HG02763 (cell line): ENCODE results near the gene RAMACL.

Source experiments
- ATAC-seq: cut with Tn5 transposase; IDR thresholded peaks from one replicate; pipeline ENCODE4 v1.9.1; 2021; ENCODE audit warnings: mild to moderate bottlenecking, moderate library complexity; ENCODE audit not compliant: unreplicated experiment

The RAMACL gene

DNA sequence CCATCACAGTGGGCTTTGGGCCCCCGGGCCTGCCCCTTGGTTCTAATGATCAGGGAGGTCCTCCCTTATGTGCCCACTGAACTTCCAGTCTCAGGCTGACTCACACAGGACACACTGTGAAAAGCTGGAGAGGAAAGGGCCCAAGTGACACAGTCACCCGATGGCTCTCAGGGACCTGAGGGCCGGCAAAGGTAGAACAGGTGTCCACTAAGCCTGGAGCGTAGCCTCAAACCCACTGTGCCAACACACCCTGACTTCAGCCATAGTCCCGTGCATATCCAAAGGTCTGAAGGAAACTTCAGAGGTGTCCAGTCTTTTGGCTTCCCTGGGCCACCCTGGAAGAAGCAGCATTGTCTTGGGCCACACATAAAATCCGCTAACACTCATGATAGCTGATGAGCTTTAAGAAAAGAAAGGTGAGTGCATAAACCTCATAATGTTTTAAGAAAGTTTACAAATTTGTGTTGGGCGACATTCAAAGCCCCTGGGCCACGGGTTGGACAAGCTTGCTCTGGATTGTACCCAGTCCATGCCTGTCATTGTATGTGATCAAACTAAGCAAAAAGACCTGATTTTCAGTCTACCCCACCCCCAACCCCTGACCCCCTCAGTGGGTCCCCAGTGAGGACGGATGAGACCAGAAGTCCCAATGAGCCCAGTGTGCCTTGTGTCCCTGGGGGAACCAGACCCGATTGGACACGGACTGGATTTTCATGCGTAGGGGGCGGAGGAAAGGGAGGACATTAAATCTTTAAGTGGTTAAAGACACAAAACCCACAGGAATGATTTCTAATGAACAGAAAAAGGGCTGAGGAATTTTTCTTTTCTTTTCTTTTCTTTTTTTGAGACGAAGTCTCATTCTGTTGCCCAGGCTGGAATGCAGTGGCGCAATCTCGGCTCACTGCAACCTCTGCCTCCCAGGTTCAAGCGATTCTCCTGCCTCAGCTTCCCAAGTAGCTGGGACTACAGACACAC is 6.1 kb downstream of the RAMACL start:
- ATAC-seq, result no peak

DNA sequence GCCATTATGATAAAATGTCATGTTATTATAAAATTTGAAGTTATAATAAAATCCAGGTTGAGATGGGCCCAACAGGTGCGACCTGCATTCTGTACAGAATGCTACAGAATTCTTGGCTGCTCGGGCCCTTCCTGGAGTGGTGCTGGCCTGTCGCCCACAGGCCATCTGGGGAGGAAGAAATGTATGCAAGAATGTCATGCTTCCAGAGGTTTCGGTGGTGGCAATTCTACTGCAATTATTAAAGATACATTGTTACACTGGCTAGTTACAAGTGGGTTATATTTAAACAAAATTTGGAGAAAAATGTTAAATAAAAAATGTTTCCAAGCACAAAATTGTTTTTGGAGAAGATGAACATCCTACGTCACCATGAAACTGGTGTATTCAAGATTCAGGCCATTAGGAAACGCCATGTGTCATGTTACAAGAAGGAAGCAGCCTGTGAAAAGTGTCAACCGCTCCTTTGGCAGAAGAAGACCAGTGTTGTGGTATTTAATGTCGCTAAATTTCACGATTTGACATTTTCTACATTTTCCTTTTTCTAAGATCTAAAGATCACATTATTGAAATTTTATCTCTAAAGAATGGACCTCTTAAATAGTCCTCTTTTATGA is 7.1 kb downstream of the RAMACL start:
- no peak for ATAC-seq

DNA sequence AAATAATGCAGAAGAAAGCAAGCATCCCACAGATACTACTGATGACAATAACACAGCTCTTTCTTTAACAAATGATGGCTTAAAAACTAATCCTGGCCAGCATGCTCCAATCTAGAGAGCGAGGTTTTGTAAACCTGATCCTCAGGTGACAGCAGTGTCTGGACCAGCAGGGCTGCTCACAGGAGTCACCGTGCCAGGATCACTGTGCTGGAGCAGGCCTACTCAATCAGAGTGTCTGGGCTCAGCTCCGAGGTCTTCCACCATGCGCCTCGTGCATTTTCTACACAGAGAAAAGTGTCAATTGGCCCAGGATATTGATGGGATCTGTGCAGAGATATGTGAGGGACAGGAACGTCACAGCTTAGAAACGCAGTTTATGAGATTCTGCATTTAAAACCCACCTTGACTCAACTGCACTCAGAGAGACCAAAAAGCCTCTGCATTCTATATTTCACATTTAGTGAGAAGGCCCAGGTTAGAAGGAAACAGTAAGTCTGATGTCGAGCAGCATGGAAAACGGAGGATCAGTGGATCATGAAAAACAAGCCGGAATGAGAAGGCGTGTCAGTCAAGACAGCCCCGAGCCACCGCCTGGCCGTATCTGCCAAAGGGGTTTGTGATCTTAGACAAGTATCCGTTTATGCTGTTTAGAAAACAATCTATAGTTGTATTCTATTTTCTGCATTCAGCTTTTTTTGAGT is 7.8 kb downstream of the RAMACL start:
- no peak for ATAC-seq

DNA sequence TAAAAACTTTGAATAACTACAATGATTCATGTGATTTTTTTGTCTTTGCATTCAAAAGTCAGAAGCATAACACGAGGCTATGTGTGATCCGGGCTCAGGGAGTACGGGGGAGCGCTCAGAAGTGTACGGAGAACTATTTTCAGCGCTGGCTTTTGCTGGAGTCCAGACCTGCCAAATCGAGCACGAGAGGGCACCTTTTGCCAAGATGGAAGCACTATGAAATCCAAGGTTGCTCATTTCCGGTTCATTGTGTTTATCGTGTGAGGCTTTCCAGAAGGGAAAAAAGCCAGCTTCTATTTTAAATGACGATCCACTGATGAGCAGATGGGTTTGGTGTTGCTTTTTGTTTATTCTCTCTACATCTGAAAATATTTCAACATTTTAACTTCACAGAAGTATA is 11.3 kb downstream of the RAMACL start:
- no peak for ATAC-seq

DNA sequence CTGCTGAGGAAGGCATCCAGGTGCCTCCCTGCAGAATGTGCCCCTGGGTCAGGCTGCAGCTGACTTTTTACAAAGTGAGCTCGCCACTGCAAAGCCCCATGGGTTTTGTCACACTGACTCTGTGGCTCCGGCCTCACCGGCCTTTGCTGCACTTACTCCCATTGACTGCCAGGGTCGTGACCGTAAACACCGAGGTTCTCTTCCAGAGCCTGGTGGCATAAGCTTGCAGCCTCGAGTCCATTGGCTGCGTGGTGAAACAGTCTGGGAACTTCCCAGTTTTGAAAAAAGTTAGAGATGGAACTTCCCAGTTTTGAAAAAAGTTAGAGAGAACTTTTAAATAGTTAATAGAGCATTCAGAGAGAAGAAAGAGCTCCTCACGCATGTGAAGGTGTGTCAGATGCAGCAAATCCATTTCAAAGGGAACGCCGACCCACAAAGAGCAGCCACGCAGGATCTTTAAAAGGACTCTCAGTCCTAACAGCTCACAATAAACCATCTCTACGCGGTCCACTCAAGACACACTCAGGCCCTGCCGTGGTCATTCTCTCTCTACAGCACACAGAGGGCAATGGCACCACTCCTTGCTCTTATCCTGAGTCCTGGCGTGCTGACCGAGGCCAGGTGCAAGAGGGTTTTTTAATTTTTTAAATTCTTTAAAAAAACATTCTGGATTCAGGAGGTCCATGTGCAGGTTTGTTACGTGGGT is 12.8 kb downstream of the RAMACL start:
- ATAC-seq, result no peak

DNA sequence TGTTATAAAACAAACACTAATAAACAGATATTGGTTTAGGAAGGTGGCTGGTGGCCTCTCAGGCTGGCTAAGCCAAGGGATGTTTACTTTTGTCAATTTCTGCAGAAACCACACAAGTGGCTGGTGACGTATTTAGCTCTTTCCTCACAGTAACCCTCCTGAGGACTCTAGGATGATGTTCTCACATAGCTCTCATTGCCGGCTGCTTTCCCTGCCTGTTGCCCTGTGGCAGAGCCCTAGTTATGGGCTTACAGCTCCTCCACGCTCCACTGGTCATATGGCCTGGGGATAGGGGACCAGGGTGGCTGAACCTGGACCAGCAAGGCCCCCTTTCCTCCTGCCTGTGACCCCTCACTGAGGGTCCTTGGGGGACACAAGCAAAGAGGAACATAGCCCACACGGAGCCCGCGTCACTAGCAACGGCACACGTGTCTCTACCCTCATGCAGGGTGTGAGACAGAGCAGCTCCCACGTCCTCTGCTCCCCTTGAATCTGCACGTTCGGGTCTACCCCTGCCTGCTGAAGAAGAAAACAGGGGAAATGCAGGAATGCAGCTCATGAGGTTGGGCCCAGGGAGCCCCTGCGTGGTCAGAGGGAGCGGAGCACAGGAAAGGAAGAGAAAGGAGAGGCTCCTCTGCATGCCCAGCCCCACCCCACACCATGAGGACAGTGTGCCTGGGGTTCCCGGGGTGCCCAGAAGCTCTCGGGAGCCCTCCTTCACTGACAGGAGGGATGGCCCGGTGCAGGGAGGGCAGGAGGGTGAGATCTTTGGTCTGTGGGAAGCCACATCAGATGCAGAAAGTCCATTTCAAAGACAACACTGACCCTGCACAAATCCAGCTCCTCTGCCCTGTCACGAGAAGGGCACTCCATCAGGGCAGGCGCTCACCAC is 13.9 kb downstream of the RAMACL start:
- ATAC-seq, result no peak

DNA sequence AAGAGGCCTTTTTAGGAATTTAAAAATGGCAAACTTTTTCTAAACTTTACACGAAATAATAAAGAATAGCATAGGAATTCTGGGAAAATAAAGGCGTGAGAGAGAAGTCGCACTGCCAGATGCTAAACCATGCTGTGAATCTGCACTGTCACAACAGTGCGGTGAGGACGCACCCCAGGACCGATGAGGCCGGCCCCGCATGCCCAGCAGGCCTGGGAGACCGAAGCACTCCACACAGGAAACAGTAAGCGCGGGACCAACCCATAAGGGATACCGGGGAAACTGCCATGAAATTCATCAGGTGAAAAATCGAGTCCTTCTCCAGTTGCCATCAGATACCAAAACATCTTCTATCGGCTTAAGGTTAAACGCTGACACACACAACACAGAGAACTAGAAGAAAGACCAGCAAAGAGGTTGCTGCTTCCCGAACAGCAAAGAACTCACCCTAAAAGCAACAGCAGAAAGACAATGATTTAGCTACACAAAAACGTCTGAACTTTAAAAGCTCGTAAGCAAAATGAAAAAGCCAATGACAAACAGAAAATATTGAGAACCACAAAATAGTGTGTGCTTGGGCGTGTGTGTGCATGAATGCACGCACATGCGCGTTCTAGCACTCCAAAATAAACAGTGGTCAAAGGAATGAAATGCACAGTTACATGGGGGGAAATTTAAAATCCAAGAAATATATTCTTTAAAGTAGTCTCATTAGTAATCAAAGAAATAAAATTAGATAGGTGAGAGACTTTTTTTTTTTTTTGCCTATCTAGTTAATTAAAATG is 15.4 kb downstream of the RAMACL start:
- no peak for ATAC-seq

DNA sequence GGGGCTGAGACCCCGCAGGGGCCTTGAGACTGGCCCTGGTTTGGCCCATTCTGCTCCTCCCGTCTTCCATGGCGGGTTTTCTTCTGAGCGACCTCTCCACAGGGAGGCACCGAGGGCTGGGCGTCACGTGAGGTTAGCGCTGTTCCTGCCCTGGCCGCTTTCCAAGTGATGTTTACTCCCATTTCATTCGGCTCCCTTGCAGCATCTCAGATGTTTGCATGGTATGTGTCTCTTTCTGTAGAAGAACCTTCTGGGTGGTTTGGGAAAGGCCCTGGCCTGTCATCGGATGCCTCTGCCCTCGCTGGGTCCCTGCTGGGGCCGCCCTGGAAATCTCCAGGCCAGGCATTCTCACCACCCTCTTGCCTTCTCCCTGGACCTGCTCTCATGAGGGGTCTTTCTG is 17.3 kb downstream of the RAMACL start:
- ATAC-seq, result no peak

DNA sequence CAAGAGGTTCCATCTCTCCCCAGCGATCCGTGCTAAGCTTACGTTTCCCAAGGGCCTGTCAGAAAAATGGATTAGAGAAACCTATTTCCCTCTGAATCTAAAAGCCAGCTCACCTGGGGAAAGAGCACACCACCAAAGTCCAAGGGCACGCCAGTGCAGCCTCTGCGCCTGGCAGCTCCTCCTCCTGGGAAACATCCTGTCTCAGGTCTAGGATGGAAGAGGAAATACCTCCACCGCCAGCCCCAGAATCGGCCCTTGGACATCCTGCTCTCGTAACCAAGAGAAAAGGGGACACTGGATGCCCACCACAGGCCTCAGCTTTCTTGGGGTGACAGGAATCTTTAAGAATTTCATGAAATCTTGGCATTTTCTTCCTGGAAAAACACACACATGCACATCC is 18.7 kb downstream of the RAMACL start:
- ATAC-seq, result no peak

DNA sequence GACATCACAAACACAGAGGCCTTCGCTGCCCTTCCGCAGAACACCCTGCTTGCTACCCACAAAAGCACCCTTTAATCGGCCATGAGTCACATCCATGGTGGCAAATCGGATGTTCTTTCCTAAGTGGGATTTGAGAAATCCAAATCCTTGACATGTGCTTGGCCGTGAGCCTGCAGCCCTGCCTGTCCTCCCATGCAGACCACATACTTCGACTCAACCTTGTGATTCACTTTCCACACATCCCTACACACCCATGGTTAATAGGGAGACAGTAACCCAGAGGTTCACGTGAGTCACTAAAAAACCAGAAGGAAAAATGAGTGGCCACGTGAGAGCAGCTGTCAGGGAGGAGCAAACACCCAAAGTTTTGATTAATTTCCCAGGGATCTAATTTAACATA is 19.4 kb downstream of the RAMACL start:
- ATAC-seq, result no peak

DNA sequence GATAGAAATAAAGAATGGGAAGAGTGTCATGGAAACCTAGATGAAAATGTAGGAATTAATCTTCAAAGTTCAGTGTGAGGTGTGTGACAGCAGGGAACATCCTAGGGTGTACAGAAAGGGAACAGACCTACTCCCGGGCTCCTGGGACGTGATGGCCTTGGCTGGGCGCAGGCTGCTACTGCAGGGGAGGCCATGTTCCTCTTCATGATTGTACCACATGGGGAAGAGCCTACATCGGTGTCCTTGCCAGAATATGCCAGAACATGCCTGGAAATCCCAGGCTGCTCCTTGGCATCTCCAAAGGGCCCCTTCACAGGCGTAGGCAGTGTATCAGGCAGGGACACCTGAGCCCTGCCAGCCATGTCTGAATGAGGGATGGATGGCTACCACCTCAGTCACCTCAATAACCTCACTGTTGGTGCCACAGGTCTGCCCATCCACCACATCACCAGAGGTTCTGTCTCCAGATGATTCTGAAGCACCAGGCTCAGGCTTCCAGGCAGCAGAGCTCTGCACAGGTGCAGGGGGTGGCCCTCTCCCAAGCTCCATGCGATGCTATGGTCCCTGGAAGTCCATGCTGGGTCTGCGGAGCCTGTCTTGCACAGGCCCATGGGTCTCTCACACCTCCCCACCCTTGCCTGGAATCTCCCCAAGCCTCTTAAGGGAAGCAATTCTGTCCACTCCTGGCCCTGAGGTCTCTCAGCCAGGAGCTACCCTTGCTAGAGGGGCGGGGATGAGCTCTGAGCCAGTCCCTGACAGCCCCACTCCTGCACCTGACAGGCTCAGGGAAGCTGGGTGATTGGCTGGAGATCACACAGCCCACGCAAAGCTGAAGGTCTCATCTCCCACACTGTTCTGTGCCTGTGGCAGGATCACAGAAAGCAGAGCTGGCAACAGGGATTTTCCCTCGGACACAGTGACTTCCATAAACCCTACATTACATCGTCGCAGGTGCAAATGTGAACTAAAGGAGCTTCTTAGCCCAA is 20.2 kb downstream of the RAMACL start:
- no peak for ATAC-seq

DNA sequence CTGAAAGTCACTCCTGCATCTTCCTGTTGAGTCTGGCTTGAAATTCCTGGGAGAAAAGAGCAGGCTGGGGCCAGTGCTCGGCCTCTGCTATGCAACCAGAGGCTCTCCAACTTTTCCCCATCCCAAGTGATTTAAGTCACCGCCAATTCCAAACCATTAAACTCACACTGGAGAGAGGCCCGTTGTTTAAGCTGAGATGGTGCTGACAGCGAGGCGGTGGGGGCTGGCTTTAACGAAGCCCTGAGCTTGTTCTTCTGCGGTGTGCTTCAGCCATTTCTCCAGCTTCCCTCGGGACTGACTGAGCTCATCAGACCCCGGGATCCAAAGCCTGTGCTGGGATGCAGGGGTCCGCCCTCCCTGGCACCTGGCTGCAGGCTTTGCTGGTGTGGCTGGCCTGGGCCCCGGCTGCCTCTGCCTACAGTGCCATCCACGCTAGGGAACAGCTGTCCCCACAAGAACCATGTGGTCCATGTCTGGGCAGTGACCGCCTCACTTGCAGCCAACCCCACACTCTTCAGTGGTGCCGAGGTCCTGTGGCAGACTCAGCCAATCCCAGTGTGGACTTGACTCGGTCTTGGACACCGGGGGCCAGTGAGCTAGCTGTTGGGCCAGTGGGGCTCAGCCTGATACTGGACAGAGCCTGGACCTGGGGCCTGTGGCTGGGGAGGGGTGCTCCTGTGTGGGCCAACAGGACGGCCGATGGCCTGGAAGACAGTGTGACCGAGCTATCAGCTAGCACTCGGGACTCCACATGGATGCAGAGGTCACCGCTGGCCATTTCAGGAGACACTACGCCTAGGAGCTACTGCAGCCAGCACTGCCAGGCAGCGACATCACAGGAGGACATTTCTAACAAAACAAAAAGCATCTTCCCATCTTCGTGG is 21.2 kb downstream of the RAMACL start:
- no peak for ATAC-seq

DNA sequence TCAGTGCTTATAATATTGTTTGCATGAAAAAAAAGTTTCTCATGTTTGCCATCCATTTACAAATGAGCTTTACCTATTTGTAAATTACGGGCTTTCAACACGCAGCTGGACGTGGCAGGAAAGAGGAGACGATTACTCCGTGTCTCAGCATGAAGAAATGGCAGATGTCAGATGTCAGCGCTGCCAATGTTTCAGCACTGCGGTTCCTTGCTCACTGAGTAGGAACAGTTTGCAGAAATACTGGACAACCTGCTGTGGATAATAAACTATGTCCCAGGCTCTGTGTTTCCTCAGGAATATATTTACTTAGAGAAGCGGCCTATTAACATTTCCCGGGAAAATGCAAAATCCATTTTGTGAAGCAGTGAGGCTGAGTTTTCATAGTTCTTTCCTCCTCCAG is 22.7 kb downstream of the RAMACL start:
- no peak for ATAC-seq

DNA sequence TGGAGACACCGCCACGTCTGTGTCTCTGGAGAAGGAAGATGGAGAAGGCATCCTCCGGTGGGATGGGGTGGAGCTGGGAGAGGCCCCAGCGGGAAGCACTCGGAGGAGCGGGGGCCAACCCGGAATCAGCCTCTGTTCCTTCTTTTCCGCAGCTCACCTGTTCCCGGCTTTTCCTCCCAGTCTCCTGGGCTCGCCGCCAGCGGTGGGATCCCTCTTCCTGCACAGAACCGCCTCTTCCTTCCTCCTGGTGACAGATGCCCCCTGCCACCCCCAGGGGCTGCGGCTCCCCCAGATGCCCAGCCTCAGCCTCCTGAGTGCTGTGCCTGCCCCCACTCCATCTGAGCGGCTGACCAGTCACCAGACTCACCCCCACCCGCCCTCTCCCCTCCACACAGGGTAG is 23.3 kb downstream of the RAMACL start:
- no peak for ATAC-seq

DNA sequence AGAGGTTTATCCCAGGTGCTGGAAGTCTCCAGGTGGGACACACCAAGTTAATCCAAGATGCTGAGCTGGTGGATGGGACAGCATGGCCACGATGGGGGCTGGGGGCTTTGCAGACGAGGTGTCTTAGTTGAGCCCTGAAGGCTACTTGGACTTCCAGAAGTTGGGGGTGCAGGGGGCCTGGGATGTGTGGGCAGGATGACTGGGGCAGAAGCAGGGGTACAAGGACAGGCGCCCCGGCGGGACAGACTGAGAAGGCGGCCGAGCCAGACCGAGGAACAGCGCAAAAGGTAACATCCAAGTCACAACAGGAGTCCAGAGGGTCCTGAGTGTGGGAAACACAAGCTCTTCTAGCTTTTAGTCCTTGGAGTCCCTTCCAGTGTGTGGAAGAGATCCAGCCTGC is 23.8 kb downstream of the RAMACL start:
- ATAC-seq, result no peak

DNA sequence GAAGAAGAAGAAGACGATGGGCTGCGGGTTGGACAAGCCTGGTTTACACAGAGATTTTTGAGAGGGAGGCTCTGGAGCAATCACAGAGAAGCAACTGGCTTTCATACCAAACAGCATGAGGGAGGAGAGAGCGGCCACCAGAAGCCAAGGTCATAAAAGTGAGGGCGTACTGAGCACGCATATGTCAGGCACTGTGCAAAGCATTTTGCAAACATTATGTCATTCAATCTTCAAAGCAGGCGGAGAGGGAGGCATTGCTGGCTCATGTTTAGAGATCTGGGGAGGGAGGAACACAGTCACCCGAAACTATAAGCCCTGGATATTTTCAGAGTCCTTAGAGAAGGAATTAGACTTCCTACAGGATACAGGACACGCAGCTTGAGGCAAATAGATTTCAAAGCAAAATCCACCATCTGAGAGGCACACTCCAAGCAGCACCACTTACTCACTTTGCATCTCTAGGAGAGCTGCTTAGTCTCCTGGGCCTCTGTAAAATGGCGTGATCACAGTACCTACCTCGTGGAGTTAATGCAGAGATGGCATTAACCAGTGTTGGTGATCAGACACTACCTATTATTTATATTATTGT is 24.6 kb downstream of the RAMACL start:
- ATAC-seq, result no peak

DNA sequence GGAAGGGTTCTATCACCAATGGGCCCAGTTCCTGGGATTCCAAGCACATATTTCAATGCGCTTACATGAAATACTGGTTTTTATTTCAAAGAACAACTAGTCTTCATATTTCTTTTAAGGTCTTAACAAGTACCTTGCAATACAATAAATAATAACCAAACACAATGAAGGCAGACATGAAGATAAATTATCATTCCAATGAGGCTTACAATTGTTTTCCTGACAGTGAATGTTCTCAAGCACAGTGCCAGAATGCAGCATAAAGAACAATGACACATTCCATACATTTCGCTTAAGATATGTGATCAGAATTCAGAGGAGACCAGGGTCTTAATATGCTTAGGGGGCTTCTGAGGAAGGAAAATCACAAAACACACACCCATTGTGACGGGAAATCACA is 26.3 kb downstream of the RAMACL start:
- no peak for ATAC-seq
